T47D (cell line): Measurements from ENCODE around the gene TULP4.

Experiments
- DNase-seq, 2 experiments: peaks; one replicate each; pipeline versions ENCODE4 v3.0.0 to v3.0.0-alpha.2; 2011 to 2012; ENCODE audit warnings: low read depth in 1 of 2, low spot score in 1 of 2
- JUND ChIP-seq: IDR thresholded peaks from 2 replicates; pipeline ENCODE4 v1.6.1; 2012; ENCODE audit warnings: low read depth
- in situ Hi-C: cut with HindIII; loops from 2 replicates; pipeline ENCODE4 v1.10.0; 2016; ENCODE audit warnings: low sequenced_read_pairs, low pct_unique_long_range_greater_than_20kb

The TULP4 gene

DNA sequence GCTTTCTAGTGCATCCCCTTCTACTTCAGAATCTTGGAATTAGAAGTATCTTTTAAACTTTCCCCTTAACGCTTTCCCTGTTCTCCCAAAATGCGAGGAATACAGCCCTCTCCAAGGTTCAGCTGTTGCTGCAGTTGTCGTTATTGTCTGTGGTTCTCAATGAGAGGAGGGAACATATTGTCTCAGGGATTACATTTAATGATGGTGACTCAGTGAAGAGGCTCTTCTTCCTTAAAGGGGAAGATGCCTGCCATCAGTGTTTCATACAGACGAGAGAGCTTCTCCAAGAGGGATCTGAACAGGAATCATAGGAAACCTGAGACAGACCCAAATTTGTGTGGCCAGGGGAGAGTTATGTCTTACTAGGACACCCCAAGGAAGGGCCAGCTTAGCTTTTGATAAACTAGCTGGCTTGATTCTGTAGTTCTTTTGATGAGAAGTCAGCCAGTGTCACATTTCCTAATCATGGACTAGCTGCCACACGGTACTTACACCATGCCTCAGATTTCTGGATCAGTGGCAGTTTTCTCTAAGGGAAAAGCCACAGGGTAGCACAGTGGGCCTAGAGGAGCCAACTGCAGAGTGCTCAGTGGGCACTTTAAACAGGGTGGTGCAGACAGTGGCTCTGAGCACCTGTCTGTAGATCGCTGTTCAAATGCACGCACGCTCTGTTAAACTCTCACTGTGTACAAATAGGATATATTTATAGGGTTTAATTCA is 187.9 kb downstream of the TULP4 start:
- in situ Hi-C loops: no loop called here
- DNase-seq: peak in 1 of 2 experiments; percentile 3
- TF ChIP-seq JUND: no peak

GRCh38 chr6:158501360-158502262 is 189.3 kb downstream of the TULP4 start:
- no peak for TF ChIP-seq JUND
- no peak for DNase-seq
- in situ Hi-C loops: no loop called here

DNA sequence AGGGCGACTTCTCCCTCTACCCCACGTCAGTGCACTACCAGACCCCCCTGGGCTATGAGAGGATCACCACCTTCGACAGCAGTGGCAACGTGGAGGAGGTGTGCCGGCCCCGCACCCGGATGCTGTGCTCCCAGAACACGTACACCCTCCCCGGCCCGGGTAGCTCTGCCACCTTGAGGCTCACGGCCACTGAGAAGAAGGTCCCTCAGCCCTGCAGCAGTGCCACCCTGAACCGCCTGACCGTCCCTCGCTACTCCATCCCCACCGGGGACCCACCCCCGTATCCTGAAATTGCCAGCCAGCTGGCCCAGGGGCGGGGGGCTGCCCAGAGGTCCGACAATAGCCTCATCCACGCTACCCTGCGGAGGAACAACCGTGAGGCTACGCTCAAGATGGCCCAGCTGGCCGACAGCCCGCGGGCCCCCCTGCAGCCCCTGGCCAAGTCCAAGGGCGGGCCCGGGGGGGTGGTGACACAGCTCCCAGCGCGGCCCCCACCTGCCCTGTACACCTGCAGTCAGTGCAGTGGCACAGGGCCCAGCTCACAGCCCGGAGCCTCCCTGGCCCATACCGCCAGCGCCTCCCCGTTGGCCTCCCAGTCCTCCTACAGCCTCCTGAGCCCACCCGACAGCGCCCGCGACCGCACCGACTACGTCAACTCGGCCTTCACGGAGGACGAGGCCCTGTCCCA is 190.1 kb downstream of the TULP4 start:
- no peak for DNase-seq
- TF ChIP-seq JUND: no peak
- in situ Hi-C loops: no loop called here

DNA sequence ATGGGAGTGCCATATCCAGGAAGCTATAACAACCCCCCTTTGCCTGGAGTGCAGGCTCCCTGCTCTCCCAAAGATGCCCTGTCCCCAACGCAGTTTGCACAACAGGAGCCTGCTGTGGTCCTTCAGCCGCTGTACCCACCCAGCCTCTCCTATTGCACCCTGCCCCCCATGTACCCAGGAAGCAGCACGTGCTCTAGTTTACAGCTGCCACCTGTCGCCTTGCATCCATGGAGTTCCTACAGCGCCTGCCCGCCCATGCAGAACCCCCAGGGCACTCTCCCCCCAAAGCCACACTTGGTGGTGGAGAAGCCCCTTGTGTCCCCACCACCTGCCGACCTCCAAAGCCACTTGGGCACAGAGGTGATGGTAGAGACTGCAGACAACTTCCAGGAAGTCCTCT is 191.0 kb downstream of the TULP4 start:
- in situ Hi-C loops: no loop called here
- TF ChIP-seq JUND: no peak

DNA sequence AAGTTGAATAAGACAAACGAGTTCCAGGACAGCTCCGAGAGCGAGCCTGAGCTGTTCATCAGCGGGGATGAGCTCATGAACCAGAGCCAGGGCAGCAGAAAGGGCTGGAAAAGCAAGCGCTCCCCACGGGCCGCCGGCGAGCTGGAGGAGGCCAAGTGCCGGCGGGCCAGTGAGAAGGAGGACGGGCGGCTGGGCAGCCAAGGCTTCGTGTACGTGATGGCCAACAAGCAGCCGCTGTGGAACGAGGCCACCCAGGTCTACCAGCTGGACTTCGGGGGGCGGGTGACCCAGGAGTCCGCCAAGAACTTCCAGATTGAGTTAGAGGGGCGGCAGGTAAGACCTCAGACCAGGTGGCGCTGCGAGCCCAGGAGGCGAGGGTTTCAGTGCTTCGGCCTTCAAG is 191.6 kb downstream of the TULP4 start:
- in situ Hi-C loops: no loop called here
- no peak for TF ChIP-seq JUND
- no peak for DNase-seq

More for the DNA sequence above, 191.0 kb downstream of the TULP4 start:
- DNase-seq: no peak

GRCh38 chr6:158505194-158505593 is 192.9 kb downstream of the TULP4 start:
- in situ Hi-C loops: no loop called here
- TF ChIP-seq JUND: no peak
- no peak for DNase-seq

- DNase-seq: no peak
- TF ChIP-seq JUND: no peak
- in situ Hi-C loops: no loop called here
These were observed 194.3 kb downstream of the TULP4 start for GRCh38 chr6:158506601-158507000.

DNA sequence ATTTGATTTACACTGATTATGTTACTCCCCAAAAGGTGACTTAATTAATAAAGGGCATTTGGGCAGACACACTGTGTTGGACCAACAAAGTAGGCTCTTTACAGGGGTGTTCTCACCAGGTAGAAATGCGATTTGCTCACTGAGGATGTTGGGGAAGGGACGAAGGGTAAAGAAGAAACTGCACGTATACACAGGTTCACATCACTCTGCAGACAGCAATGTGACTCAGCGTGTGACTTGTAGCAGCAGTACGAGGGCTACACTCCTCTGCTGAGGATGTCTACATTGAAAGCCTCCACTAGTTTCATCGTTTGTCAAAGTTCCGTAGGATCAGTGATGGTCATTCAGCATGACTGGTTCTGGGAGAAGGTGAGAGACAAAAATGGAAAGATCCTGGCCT is 194.9 kb downstream of the TULP4 start:
- in situ Hi-C loops: no loop called here
- no peak for DNase-seq
- TF ChIP-seq JUND: no peak

DNA sequence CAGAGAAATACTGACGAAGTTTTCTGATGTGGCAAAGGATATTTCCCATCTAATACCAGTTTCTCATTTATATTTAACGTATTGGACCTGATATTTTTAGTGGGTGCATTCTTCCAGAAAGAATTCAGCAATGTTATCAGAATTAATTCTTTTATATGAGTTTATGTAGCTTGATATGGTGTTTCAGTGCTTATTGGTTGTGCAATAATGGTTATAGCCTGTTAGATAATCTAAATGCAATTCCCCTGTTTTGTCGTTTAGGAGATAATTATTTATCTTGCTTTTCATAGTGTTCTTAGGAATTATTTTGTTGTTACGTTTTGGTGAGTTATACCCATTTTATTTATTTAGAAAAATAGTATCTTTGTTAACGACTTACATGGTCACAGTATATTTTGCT is 196.2 kb downstream of the TULP4 start:
- in situ Hi-C loops: no loop called here
- TF ChIP-seq JUND: no peak
- DNase-seq: no peak

GRCh38 chr6:158509465-158509864 is 197.2 kb downstream of the TULP4 start:
- DNase-seq: no peak
- TF ChIP-seq JUND: no peak
- in situ Hi-C loops: no loop called here

DNA sequence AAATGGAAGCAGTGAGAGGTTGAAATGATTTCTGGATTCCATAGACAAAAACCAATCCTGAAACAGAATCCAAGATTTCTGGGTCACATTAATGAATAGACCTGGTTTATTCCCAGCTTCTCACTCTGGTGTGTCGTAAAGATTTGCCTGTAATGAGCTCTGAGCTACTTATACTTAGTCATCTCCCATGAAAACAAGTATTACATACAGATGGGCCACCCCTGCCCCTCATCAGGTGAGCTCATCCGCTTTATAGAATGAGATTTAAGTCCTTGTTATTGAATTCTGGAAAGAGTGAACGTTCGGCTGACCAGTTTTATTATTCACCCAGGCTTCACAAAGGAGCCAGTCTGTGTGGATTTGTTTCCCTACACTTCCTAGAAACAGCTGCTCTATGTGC is 200.5 kb downstream of the TULP4 start:
- no peak for DNase-seq
- in situ Hi-C loops: no loop called here
- no peak for TF ChIP-seq JUND

- TF ChIP-seq JUND: no peak
- in situ Hi-C loops: no loop called here
These were observed 201.9 kb downstream of the TULP4 start for GRCh38 chr6:158514176-158514575.

GRCh38 chr6:158514991-158515390 is 202.7 kb downstream of the TULP4 start:
- TF ChIP-seq JUND: no peak
- in situ Hi-C loops: no loop called here
- DNase-seq: no peak

More at GRCh38 chr6:158514176-158514575, 201.9 kb downstream of the TULP4 start:
- no peak for DNase-seq
